Breast epithelium (tissue), 3 donors: Measurements from ENCODE around the gene MRPS12.

Experiments used
- CTCF ChIP-seq, 3 donors: fragments of 450-650 bp; IDR thresholded peaks; one replicate each; pipeline ENCODE4 v1.5.1; 2016 to 2017; ENCODE audit warnings: antibody characterized with exemption in 3 of 3, mild to moderate bottlenecking in 3 of 3, moderate library complexity in 3 of 3
- POLR2A ChIP-seq: fragments of 450-650 bp; IDR thresholded peaks from one replicate; pipeline ENCODE4 v1.6.1; 2016; ENCODE audit warnings: antibody characterized with exemption, mild to moderate bottlenecking, moderate library complexity
- POLR2AphosphoS5 ChIP-seq, 3 donors: sonication (generic); formaldehyde crosslinking; IDR thresholded peaks; one replicate each; pipeline ENCODE4 v1.6.1; 2017; ENCODE audit warnings: antibody characterized with exemption in 3 of 3

- TF ChIP-seq CTCF (IDR thresholded peaks at IDR 0.05) (no peak), POLR2A (no peak), POLR2AphosphoS5 (IDR thresholded peaks at IDR 0.05) (no peak)
These were observed 9.2 kb downstream of the MRPS12 start for GRCh38 chr19:38939957-38940356.
